ENCODE data around the gene TRAPPC11. TPM values are rescaled to one million over a fixed set of nuclear protein-coding genes. Genes with fewer than 3 reads are reported as not detected.

Gene TRAPPC11
- total RNA-seq, 1 experiment from 2014 or later = 32.2 TPM

- Mint-ChIP-seq H3K27ac (peak overlapping the region in 1 of 3 experiments; percentile 55; a peak in 1 of 7 replicates), H3K36me3 (ENCODE audit: insufficient read depth in 1 of 3, low read depth in 3 of 3) (peaks cover 0 to 18% (median 16%) of the 10 kb centered on the region in 3 experiments; a peak in 6 of 7 replicates), H3K9me3 (peaks cover 0 to 8% of the 10 kb centered on the region in 2 experiments; a peak in 3 of 5 replicates), H3K4me3 (no peak overlapping the region), H3K4me1 (peaks cover 6 to 10% of the 10 kb centered on the region in 2 experiments), H3K27me3 (ENCODE audit: low read depth) (peaks cover 2% of the 10 kb centered on the region; the same call in 1 of the 2 replicates)
- Histone ChIP-seq H4K8ac (replicated peaks; ENCODE audit: insufficient read length, low read depth, low read length) (no peak overlapping the region), H2AFZ (ENCODE audit: low read length) (no peak overlapping the region), H3K18ac (ENCODE audit: insufficient read length, low read depth, low read length) (no peak overlapping the region), H3K14ac (ENCODE audit: insufficient read depth, low read length) (no peak overlapping the region), H4K91ac (ENCODE audit: insufficient read length, low read depth, low read length) (no peak overlapping the region), H3K27me3 (ENCODE audit: insufficient read depth, low read length) (no peaks in the 10 kb centered on the region), H2BK15ac (ENCODE audit: low read depth, low read length) (no peak overlapping the region), H3K4ac (ENCODE audit: low read depth, low read length) (no peak overlapping the region), H3K79me2 (ENCODE audit: insufficient read depth, low read length) (no peaks in the 10 kb centered on the region), H2BK120ac (ENCODE audit: low read depth, low read length, poor library complexity, severe bottlenecking) (no peak overlapping the region), H2BK5ac (ENCODE audit: insufficient read length, low read length) (no peak overlapping the region), H3K4me2 (ENCODE audit: insufficient read depth, insufficient read length, low read length) (no peak overlapping the region), H4K5ac (ENCODE audit: insufficient read length, low read depth, low read length) (no peak overlapping the region), H4K20me1 (ENCODE audit: control insufficient read depth, insufficient read depth, insufficient read length) (no peaks in the 10 kb centered on the region), H3K56ac (ENCODE audit: insufficient read length, low read depth, low read length) (no peak overlapping the region), H2BK20ac (ENCODE audit: low read depth, low read length, poor library complexity, severe bottlenecking) (no peak overlapping the region), H3K23ac (ENCODE audit: insufficient read length, low read depth, low read length) (no peak overlapping the region), H3K4me1 (ENCODE audit: insufficient read depth, low read length) (no peaks in the 10 kb centered on the region), H2AK5ac (ENCODE audit: insufficient read length, low read length) (no peak overlapping the region), H3K9me3 (ENCODE audit: control insufficient read depth, low read depth, low read length) (no peaks in the 10 kb centered on the region), H3K23me2 (ENCODE audit: insufficient read length, low read depth, low read length, poor library complexity, severe bottlenecking) (no peaks in the 10 kb centered on the region), H3K9ac (ENCODE audit: extremely low read depth, insufficient read length, low read length) (no peak overlapping the region), H3K27ac (ENCODE audit: insufficient read length, low read depth, low read length) (no peak overlapping the region), H3K79me1 (ENCODE audit: insufficient read depth, low read depth, low read length, poor library complexity, severe bottlenecking) (no peaks in the 10 kb centered on the region), H3T11ph (ENCODE audit: low read length) (no peak overlapping the region), H2BK12ac (ENCODE audit: insufficient read length, low read depth, low read length) (no peak overlapping the region)
- WGBS (ENCODE audit: extremely low coverage, insufficient read length, low lambda C conversion rate) = no CpG with 5 or more reads among the region's 4 CpGs
- no peak for TF ChIP-seq CTCF (conservative IDR thresholded peaks at IDR 0.05)
- no peak for DNase-seq
These were observed 57.2 kb downstream of the TRAPPC11 start for GRCh38 chr4:183716302-183716701.

All from H9 (cell line).